Renal cortex interstitium (tissue), 11 donors: ENCODE data around the gene LRRFIP1. TPM values are rescaled to one million over a fixed set of nuclear protein-coding genes. Genes with fewer than 3 reads are reported as not detected.
A peak's percentile ranks its signal among the peaks of the same experiment; 100 is the strongest.
"Not testable (repeated sequence)": the region's sequence is repeated elsewhere in the genome, so short reads cannot be mapped to it uniquely, and the experiment has no call there.

Experiments
- DNase-seq, 11 donors: peaks; one replicate each; pipeline ENCODE4 v3.0.0-alpha.2; 2013; ENCODE audit warnings: low read depth in 9 of 11, low spot score in 4 of 11; ENCODE audit errors: extremely low read depth in 1 of 11
- polyA plus RNA-seq, 3 donors: library from polyadenylated mRNA; unstranded; fragments of 120-200 nt; gene quantifications; one replicate each; pipeline ENCODE4 v1.2.1, GENCODE V29; 2013; ENCODE audit not compliant: insufficient read length in 3 of 3

The LRRFIP1 gene
- polyA plus RNA-seq, 3 donors = 76.2 to 104 (median 94.4) TPM

DNA sequence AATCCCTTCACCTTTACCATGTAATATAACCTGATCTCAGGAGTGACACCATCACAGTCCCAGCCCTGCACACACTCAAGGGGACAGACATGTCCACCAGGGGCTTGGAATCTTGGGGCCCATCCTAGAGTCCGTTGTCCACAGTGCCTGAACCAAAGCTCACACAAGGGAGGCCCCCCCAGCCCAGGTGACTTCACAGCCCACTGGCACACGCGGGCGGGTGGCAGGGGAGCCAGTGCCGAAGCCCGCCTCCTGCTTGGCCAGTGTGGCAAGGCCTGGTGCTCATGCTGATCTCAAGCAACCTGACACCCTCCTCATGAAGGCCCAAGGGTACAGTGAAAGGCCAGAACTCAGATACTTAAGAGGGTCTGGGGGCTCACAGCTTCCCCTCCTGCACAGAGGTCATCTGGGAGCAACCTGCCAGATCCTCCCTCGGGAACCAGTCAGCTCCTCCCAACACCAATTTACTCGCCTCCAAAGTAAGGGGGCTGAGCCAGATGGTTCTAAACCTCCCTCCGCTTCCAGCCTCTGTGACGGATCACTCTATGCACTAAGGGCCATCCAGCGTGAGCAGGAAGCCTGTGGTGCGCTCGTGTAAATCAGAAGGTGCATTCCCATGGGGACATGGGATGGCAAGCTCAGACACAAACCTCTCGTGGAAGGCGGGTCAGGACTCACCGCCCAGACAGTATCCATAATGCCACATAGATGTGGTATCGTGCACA is 33.6 kb upstream of the LRRFIP1 start:
- no peak for DNase-seq

DNA sequence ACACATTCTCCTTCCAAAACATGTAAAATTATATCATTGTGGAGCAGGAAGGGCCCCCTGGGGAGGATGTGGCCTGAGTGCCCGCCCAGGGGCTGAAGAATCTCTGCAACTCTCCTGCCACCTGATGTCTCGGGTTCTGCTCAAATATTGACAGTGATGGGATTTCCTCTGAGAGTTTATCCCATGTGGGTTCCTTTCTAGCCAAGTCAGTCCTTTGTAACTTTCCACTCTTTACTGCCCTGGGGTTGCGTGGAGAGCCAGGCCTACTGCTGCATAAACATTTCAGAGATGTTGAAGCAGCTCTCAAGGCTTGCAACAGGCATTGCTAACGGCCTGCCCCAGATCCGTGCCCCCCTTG is 32.9 kb upstream of the LRRFIP1 start:
- DNase-seq = no peak

DNA sequence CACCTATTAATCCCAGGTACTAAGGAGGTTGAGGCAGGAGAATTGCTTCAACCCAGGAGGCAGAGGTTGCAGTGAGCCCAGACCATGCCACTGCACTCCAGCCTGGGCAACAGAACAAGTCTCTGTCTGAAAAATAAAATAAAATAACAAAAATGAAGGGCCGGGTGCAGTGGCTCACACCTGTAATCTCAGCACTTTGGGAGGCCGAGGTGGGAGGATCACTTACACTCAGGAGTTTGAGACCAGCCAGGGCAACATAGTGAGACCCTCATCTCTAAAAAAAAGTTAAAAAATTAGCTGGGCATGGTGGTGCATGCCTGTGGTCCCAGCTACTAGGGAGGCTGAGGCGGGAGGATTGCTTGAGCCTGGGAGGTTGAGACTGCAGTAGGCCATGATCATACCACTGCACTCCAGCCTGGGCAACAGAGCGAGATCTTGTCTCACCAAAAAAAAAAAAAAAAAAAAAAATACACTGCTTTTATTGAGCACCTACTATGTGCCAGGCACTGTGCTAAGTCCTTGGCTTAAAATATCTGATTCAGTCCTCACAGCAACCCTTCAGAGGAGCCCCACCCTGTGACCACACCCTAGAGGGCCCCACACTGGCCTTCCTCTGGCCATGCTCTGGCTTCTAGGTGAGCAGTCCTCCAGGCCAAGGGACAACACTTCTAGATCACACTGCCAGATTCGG is 31.4 kb upstream of the LRRFIP1 start:
- not testable (repeated sequence) for DNase-seq

DNA sequence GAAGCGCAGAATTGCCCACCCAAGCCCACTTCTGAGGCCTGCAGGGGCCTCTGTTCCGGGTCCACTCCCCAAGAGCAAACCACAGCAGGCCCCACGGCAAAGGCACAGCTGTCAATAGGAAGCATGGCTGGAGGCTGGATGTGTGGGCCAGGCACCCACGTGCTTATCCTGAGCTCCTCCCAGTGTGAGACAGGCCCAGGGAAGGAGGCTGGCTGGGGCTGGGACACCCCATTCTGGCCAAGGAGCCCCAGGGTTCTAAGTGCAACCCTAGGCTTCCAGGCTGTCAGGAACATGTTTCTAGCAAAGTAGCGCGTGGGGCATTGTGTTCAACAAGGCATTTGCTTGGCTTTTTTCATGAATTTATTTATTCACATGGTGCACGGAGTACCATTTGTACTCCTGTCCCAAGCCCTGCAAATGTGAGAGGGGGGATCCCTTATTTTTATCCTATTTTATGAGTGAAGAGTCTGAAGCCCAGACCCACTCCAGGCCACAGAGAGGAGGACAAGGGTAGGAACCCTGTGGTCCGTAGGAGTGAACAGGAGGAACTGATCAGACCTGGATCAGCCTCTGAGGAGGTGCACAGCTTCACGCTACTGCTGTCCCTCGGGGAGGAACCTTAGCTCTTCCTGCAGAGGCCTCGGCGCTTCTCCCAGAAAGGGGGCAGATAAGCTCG is 30.7 kb upstream of the LRRFIP1 start:
- no peak for DNase-seq

DNA sequence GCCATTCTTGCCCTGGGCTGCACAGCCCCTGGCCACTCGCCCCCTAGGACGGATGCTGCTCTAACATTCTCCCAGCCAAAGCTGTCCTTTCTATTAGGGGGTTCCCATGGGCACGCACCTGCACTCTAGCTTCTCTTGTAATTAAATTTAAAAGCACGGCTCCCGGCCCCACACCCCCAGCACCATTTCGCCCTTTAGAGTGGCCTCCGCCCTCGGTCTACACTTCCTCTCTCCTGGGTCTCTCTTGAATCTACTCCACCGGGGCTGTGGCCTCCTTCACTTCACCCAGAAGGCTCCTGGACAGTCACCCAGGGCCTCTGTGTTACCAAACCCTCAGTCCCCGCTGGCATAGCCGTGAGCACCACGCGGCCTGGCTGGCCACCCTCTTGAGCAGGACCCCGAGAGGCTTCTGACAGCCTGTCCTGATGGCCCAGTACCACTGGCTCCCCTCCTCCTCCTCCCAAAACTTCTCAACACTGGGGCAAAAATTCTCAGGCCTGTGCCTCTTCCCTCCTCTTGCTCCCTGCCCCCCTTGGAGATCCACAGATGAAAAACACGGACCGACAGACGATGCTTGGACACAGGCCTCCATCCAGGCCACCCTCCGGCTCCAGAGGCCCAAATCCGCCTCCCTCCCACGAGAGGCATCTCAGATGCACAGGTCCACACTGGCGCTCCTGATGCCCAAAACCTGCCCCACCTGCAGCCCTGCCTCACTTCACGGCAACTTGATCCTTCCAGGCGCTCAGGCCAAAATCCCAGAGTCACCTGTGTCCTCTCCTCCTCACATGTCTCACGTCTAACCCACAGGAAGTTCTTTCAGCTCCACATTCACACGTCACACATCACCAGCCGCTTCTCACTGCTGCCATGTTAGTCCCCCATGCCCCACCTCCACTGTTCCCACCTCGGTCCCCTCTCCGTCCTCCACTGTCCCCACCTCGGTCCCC is 29.9 kb upstream of the LRRFIP1 start:
- no peak for DNase-seq

GRCh38 chr2:237598468-237599208 is 28.7 kb upstream of the LRRFIP1 start:
- DNase-seq = no peak

GRCh38 chr2:237599465-237600110 is 27.8 kb upstream of the LRRFIP1 start:
- no peak for DNase-seq

- DNase-seq = peak in 2 of 11 donors; percentile 36 to 47
Measured at GRCh38 chr2:237600205-237600846, 27.1 kb upstream of the LRRFIP1 start.

GRCh38 chr2:237601453-237602116 is 25.8 kb upstream of the LRRFIP1 start:
- no peak for DNase-seq

DNA sequence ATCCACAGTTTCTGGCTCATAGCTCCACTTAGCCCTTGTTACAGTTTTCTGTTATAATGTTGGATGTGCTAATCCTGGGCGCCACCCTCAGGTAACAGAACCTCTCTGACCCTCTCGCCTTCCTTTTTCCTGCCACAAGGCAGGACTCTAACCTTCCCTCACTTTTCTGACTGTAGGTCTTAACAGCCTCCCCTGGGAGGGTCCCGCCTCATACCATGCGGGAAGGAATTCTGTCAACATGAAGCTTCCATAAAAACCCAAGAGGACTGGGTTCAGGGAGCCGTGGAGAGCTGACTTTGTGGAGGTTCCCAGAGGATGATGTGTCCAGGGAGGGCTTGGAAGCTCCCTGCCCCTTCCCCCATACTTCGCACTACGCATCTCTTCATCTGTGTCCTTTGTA is 25.0 kb upstream of the LRRFIP1 start:
- DNase-seq = no peak

GRCh38 chr2:237603049-237603717 is 24.2 kb upstream of the LRRFIP1 start:
- no peak for DNase-seq

DNA sequence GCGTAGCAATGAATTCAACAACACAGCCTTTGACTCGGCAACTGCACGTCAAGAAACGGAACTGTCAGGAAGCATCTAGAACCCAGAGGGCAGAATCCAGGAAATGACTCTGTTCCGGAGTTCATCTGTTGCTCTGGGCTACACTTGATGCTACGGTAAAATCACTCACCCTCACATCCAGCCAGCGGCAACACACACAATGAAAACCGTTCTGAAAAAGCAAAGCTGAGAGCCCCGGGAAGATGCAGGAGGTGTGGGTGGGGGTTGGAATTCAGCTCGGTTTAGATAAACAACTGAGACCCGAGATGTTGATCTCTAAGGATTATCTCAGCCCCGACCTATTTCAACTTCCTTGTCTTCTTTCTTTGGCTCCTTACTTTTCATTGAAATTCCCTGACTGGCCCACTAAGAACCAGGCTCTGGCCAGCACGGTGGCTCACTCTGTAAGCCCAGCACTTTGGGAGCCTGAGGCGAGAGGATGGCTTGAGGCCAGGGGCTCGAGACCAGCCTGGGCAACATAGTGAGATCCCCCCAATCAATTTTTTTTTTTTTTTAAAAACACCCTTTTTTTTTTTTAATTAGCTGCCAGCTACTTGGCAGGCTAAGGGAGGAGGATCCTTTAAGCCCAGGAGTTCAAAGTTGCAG is 23.5 kb upstream of the LRRFIP1 start:
- no peak for DNase-seq

- no peak for DNase-seq
Measured at GRCh38 chr2:237604391-237604790, 23.0 kb upstream of the LRRFIP1 start.

DNA sequence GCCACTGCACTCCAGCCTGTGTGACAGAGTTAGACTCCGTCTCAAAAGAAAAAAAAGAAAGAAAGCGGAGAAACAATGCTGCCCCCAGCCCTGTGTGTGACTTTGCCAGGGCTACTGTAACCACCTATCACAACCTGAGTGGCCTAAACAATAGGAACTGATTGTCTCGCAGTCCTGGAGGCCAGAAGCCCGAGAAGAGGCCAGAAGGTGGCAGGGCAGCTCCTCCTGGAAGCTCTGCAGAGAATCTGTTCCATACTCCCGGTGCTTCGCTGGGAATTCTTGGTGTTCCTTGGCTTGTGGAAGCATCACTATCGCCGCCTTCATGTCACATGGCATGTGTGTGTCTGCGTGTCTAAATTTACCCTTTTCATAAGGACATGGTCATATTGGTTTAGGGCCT is 22.4 kb upstream of the LRRFIP1 start:
- no peak for DNase-seq

GRCh38 chr2:237606522-237606921 is 20.9 kb upstream of the LRRFIP1 start:
- DNase-seq = not testable (repeated sequence)
